SK-N-SH (cell line): ENCODE results near the gene CEP63. TPM values are rescaled to one million over a fixed set of nuclear protein-coding genes. Genes with fewer than 3 reads are reported as not detected.
A peak's percentile ranks its signal among the peaks of the same experiment; 100 is the strongest.

ENCODE experiments used
- CTCF ChIA-PET: fragments of 300-600, 350-600 bp; formaldehyde crosslinking; extraction: SDS; loops from one replicate; lab custom pipeline; 2021; lab: Yijun Ruan, JAX
- POLR2A ChIA-PET: fragments of 350-600 bp; sonication (Branson Sonifier 250); formaldehyde crosslinking; extraction: SDS; loops from one replicate; lab custom pipeline; 2020; ENCODE audit warnings: antibody characterized with exemption, inconsistent platforms; lab: Yijun Ruan, JAX
- DNase-seq: peaks from one replicate; pipeline ENCODE4 v3.0.0; 2012
- H2AFZ ChIP-seq: fragments of 200-600 bp; sonication (generic); 2 replicates; pipeline ENCODE4 v1.8.1; 2016; ENCODE audit warnings: antibody characterized with exemption, mild to moderate bottlenecking, low read depth
- H3F3A ChIP-seq: fragments of 200-600 bp; sonication (generic); replicated peaks from 2 replicates; pipeline ENCODE3; 2016; ENCODE audit warnings: antibody characterized with exemption, mild to moderate bottlenecking; ENCODE audit not compliant: insufficient read depth
- H3K27ac ChIP-seq, 2 experiments: fragments of 200-500 bp in 1 of 2; fragments of 200-600 bp in 1 of 2; sonication (Bioruptor generic) in 1 of 2; sonication (generic), shearing (Covaris generic) in 1 of 2; 2 replicates each; pipeline versions ENCODE4 v1.5.1 to v1.6.1; 2014 to 2016; ENCODE audit warnings: low read depth in 2 of 2, inconsistent platforms in 1 of 2, low read length in 1 of 2, mild to moderate bottlenecking in 1 of 2, mixed read lengths in 1 of 2
- H3K27me3 ChIP-seq: fragments of 200-600 bp; sonication (generic), shearing (Covaris generic); 2 replicates; pipeline ENCODE4 v1.6.1; 2016; ENCODE audit warnings: mixed run types; ENCODE audit not compliant: insufficient read depth
- H3K36me3 ChIP-seq, 2 experiments: fragments of 200-500 bp in 1 of 2; fragments of 200-600 bp in 1 of 2; sonication (Bioruptor generic) in 1 of 2; sonication (generic) in 1 of 2; replicated peaks in 1 of 2; 2 replicates each; pipeline versions ENCODE3 to v1.5.1; 2014 to 2016; ENCODE audit warnings: low read length in 1 of 2, mild to moderate bottlenecking in 1 of 2; ENCODE audit not compliant: insufficient read depth in 2 of 2, control insufficient read depth in 1 of 2
- H3K4me1 ChIP-seq, 2 experiments: fragments of 200-500 bp in 1 of 2; fragments of 200-600 bp in 1 of 2; sonication (Bioruptor generic) in 1 of 2; sonication (generic), shearing (Covaris generic) in 1 of 2; 2 replicates each; pipeline versions ENCODE4 v1.5.1 to v1.6.1; 2014 to 2016; ENCODE audit warnings: low read depth in 1 of 2, low read length in 1 of 2, mixed run types in 1 of 2; ENCODE audit not compliant: insufficient read depth in 2 of 2, control insufficient read depth in 1 of 2
- H3K4me2 ChIP-seq: fragments of 200-600 bp; sonication (generic), shearing (Covaris generic); 2 replicates; pipeline ENCODE4 v1.6.1; 2017; ENCODE audit warnings: mixed run types
- H3K4me3 ChIP-seq, 2 experiments: fragments of 200-500 bp in 1 of 2; fragments of 200-600 bp in 1 of 2; sonication (Bioruptor generic) in 1 of 2; sonication (generic), shearing (Covaris generic) in 1 of 2; 2 replicates each; pipeline versions ENCODE4 v1.5.1 to v1.8.1; 2014 to 2016; ENCODE audit warnings: low read depth in 2 of 2, inconsistent platforms in 1 of 2, low read length in 1 of 2, mild to moderate bottlenecking in 1 of 2, mixed read lengths in 1 of 2, moderate library complexity in 1 of 2
- H3K79me2 ChIP-seq: fragments of 200-600 bp; sonication (generic); 2 replicates; pipeline ENCODE4 v1.8.1; 2017; ENCODE audit warnings: mild to moderate bottlenecking; ENCODE audit not compliant: insufficient read depth
- H3K9ac ChIP-seq: fragments of 200-600 bp; sonication (generic); 2 replicates; pipeline ENCODE4 v1.6.1; 2017; ENCODE audit warnings: mixed run types
- H3K9me2 ChIP-seq: fragments of 200-600 bp; sonication (generic); 2 replicates; pipeline ENCODE4 v1.6.1; 2017; ENCODE audit warnings: mixed run types
- H3K9me3 ChIP-seq: fragments of 200-600 bp; sonication (generic); 2 replicates; pipeline ENCODE4 v1.6.1; 2017; ENCODE audit warnings: mixed run types, mild to moderate bottlenecking, moderate library complexity
- H4K20me1 ChIP-seq: fragments of 200-600 bp; sonication (generic); 2 replicates; pipeline ENCODE4 v1.6.1; 2017; ENCODE audit warnings: mild to moderate bottlenecking, mixed run types; ENCODE audit not compliant: insufficient read depth
- CTCF ChIP-seq: fragments of 200-600 bp; sonication (generic); IDR thresholded peaks from 2 replicates; pipeline ENCODE4 v1.6.1; 2017; ENCODE audit warnings: antibody characterized with exemption, mild to moderate bottlenecking, moderate library complexity
- FOSL2 ChIP-seq: IDR thresholded peaks from 2 replicates; pipeline ENCODE4 v1.4.0; 2012; ENCODE audit warnings: low read depth, mild to moderate bottlenecking, moderate library complexity, borderline replicate concordance
- FOXJ3 ChIP-seq: sonication (generic); formaldehyde crosslinking; IDR thresholded peaks from 2 replicates; pipeline ENCODE4 v1.5.1; 2020; ENCODE audit warnings: mild to moderate bottlenecking, missing genetic modification reagents
- FOXM1 ChIP-seq: IDR thresholded peaks from 2 replicates; pipeline ENCODE4 v1.4.0; 2012; ENCODE audit warnings: low read depth, mild to moderate bottlenecking
- GATA2 ChIP-seq: sonication (generic); formaldehyde crosslinking; IDR thresholded peaks from 2 replicates; pipeline ENCODE4 v1.5.0; 2020; ENCODE audit warnings: mild to moderate bottlenecking, missing genetic modification reagents
- JUND ChIP-seq: IDR thresholded peaks from 2 replicates; pipeline ENCODE4 v1.4.0; 2012
- MAX ChIP-seq: IDR thresholded peaks from 2 replicates; pipeline ENCODE4 v1.4.0; 2012; ENCODE audit warnings: low read depth
- MXI1 ChIP-seq: IDR thresholded peaks from 2 replicates; pipeline ENCODE4 v1.6.1; 2012; ENCODE audit warnings: mild to moderate bottlenecking, low read depth, low read length, improper control_type of control experiment
- NFIC ChIP-seq: IDR thresholded peaks from 2 replicates; pipeline ENCODE4 v1.4.0; 2012; ENCODE audit warnings: borderline replicate concordance
- NRF1 ChIP-seq: IDR thresholded peaks from 2 replicates; pipeline ENCODE4 v1.6.1; 2012; ENCODE audit warnings: low read depth, mild to moderate bottlenecking, low read length
- PBX3 ChIP-seq: IDR thresholded peaks from 2 replicates; pipeline ENCODE4; 2012
- POLR2AphosphoS5 ChIP-seq: IDR thresholded peaks from 2 replicates; pipeline ENCODE4 v1.6.1; 2012; ENCODE audit warnings: low read depth, low read length
- RCOR1 ChIP-seq: fragments of 150-350 bp; IDR thresholded peaks from 2 replicates; pipeline ENCODE4 v1.6.1; 2017; ENCODE audit warnings: antibody characterized with exemption, low read length
- REST ChIP-seq: IDR thresholded peaks from 2 replicates; pipeline ENCODE4 v1.6.1; 2012; ENCODE audit warnings: mild to moderate bottlenecking, low read depth, low read length, moderate library complexity
- TAF1 ChIP-seq: IDR thresholded peaks from 2 replicates; pipeline ENCODE4 v1.6.1; 2012; ENCODE audit warnings: low read depth, mild to moderate bottlenecking, low read length, moderate library complexity, borderline replicate concordance
- TCF12 ChIP-seq: IDR thresholded peaks from 2 replicates; pipeline ENCODE4 v1.4.0; 2012
- TEAD4 ChIP-seq: IDR thresholded peaks from 2 replicates; pipeline ENCODE4 v1.4.0; 2012; ENCODE audit warnings: mild to moderate bottlenecking, borderline replicate concordance; ENCODE audit not compliant: insufficient read depth
- USF2 ChIP-seq: fragments of 150-350 bp; IDR thresholded peaks from 2 replicates; pipeline ENCODE4 v1.6.1; 2017; ENCODE audit warnings: antibody characterized with exemption, low read length, low read depth, borderline replicate concordance
- polyA plus RNA-seq, 3 experiments: library from polyadenylated mRNA; depleted of rRNA; stranded (reverse); fragments of >200 nt; gene quantifications; 2 replicates each; pipeline ENCODE4 v1.2.3, GENCODE V29; 2012

CEP63 gene
- polyA plus RNA-seq, 1 of the 3 experiments (the other 2 are of a cell fraction), result 6.3 TPM

- H3K9me2 ChIP-seq, result no peaks in the 10 kb centered on the region
- peak overlapping the region in 1 of 2 experiments; percentile 25; a peak in 1 of 4 replicates for H3K27ac ChIP-seq
- H3K4me2 ChIP-seq, result 0 out of 2 replicates have a peak overlapping the region, but pooled peaks have one; percentile 54
- CTCF ChIA-PET, result no interaction called here
- H3K9me3 ChIP-seq, result peaks cover 20% of the 10 kb centered on the region; the same call in 1 of the 2 replicates
- H3K9ac ChIP-seq, result no peak overlapping the region
- no peaks in the 10 kb centered on the region for H3K27me3 ChIP-seq
- POLR2A ChIA-PET, result no interaction called here
- TF ChIP-seq USF2 (no peak), NFIC (no peak), FOXM1 (no peak), POLR2AphosphoS5 (no peak), CTCF (no peak), GATA2 (no peak), PBX3 (no peak), MAX (no peak), RCOR1 (no peak), REST (no peak), NRF1 (no peak), MXI1 (no peak), FOSL2 (no peak), TEAD4 (no peak), TAF1 (no peak), FOXJ3 (CRISPR knock-in tag) (no peak), JUND (no peak), TCF12 (no peak)
- TF ChIP-seq, all 33 proteins: peak for 0
- Histone ChIP-seq H4K20me1 (no peaks in the 10 kb centered on the region), H3K4me3 (peak overlapping the region in 1 of 2 experiments; percentile 43; a peak in 1 of 4 replicates), H2AFZ (peak overlapping the region; percentile 57; the same call in 1 of the 2 replicates), H3F3A (peaks cover 11% of the 10 kb centered on the region), H3K79me2 (no peaks in the 10 kb centered on the region; the same call in none of the 2 replicates), H3K36me3 (peaks cover 0 to 24% of the 10 kb centered on the region in 2 experiments), H3K4me1 (peaks cover 0 to 14% of the 10 kb centered on the region in 2 experiments; a peak in 1 of 4 replicates)
- DNase-seq, result no peak
Measured at GRCh38 chr3:134517791-134518190, 31.9 kb downstream of the CEP63 start.
